Neural cell (in vitro differentiated cells): ENCODE measurements around the gene ACAN.

Experiments used
- EP300 ChIP-seq: fragments of 450-650 bp; conservative IDR thresholded peaks from 2 replicates; pipeline ENCODE4 v1.6.1; 2014; ENCODE audit warnings: antibody characterized with exemption, mild to moderate bottlenecking, moderate library complexity; ENCODE audit not compliant: poor library complexity, severe bottlenecking
- EZH2 ChIP-seq: fragments of 200-600, 300-800 bp; shearing (Covaris generic), sonication (generic); IDR thresholded peaks from 2 replicates; pipeline ENCODE4 v1.6.1; 2014; ENCODE audit warnings: antibody characterized with exemption, low read length, borderline replicate concordance, mild to moderate bottlenecking; ENCODE audit not compliant: insufficient read depth, poor library complexity, severe bottlenecking
- POLR2AphosphoS5 ChIP-seq: IDR thresholded peaks from 2 replicates; pipeline ENCODE4 v1.6.1; 2012
- TAF1 ChIP-seq: IDR thresholded peaks from 2 replicates; pipeline ENCODE4 v1.6.1; 2012; ENCODE audit warnings: low read depth
- TF ChIP-seq, protein P1 (sequence below): IDR thresholded peaks from 2 replicates; pipeline ENCODE4 v1.6.1; 2012; ENCODE audit warnings: borderline replicate concordance
- TF ChIP-seq, protein P2 (sequence below): fragments of 450-650 bp; IDR thresholded peaks from 2 replicates; pipeline ENCODE4 v1.5.1; 2014; ENCODE audit warnings: antibody characterized with exemption, mild to moderate bottlenecking, moderate library complexity; ENCODE audit not compliant: poor library complexity, severe bottlenecking

DNA sequence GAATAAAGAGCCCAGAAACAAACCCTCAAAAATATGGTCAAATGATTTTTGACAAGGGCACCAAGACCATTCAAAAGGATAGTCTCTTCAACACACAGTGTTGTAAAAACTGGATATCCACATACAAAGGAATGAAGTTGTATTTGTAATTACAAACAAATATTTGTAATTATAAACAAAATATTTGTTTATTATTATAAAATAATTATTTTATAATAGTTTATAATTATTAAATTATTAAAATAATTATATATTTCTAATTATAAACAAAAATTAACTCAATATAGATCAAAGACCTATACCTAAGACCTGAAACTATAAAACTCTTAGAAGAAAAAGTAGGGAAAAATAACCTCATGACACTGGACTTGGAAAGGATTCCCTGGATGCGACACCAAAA lies 23.3 kb upstream of the ACAN start:
- TF ChIP-seq, protein P1, sequence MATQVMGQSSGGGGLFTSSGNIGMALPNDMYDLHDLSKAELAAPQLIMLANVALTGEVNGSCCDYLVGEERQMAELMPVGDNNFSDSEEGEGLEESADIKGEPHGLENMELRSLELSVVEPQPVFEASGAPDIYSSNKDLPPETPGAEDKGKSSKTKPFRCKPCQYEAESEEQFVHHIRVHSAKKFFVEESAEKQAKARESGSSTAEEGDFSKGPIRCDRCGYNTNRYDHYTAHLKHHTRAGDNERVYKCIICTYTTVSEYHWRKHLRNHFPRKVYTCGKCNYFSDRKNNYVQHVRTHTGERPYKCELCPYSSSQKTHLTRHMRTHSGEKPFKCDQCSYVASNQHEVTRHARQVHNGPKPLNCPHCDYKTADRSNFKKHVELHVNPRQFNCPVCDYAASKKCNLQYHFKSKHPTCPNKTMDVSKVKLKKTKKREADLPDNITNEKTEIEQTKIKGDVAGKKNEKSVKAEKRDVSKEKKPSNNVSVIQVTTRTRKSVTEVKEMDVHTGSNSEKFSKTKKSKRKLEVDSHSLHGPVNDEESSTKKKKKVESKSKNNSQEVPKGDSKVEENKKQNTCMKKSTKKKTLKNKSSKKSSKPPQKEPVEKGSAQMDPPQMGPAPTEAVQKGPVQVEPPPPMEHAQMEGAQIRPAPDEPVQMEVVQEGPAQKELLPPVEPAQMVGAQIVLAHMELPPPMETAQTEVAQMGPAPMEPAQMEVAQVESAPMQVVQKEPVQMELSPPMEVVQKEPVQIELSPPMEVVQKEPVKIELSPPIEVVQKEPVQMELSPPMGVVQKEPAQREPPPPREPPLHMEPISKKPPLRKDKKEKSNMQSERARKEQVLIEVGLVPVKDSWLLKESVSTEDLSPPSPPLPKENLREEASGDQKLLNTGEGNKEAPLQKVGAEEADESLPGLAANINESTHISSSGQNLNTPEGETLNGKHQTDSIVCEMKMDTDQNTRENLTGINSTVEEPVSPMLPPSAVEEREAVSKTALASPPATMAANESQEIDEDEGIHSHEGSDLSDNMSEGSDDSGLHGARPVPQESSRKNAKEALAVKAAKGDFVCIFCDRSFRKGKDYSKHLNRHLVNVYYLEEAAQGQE, result no peak
- TF ChIP-seq TAF1 (no peak), EP300 (no peak), POLR2AphosphoS5 (no peak), EZH2 (no peak)
- TF ChIP-seq, protein P2, sequence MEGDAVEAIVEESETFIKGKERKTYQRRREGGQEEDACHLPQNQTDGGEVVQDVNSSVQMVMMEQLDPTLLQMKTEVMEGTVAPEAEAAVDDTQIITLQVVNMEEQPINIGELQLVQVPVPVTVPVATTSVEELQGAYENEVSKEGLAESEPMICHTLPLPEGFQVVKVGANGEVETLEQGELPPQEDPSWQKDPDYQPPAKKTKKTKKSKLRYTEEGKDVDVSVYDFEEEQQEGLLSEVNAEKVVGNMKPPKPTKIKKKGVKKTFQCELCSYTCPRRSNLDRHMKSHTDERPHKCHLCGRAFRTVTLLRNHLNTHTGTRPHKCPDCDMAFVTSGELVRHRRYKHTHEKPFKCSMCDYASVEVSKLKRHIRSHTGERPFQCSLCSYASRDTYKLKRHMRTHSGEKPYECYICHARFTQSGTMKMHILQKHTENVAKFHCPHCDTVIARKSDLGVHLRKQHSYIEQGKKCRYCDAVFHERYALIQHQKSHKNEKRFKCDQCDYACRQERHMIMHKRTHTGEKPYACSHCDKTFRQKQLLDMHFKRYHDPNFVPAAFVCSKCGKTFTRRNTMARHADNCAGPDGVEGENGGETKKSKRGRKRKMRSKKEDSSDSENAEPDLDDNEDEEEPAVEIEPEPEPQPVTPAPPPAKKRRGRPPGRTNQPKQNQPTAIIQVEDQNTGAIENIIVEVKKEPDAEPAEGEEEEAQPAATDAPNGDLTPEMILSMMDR, result no peak
